ENCODE measurements around the gene MAPT.
"Not testable (repeated sequence)": the region's sequence is repeated elsewhere in the genome, so short reads cannot be mapped to it uniquely, and the experiment has no call there.

MAPT gene

GRCh38 chr17:46011711-46012505 is 117.6 kb downstream of the MAPT start:
- Histone ChIP-seq H3K9me3 (ENCODE audit: control insufficient read depth, insufficient read depth, low read length) (no peaks in the 10 kb centered on the region), H3K9ac (ENCODE audit: low read depth, low read length) (no peak overlapping the region), H3K36me3 (ENCODE audit: control insufficient read depth, insufficient read depth, low read length) (no peaks in the 10 kb centered on the region), H3K27ac (ENCODE audit: low read depth, low read length) (no peak overlapping the region), H3K4me1 (ENCODE audit: control insufficient read depth, insufficient read depth, low read length) (no peaks in the 10 kb centered on the region), H3K4me3 (ENCODE audit: low read depth, low read length) (no peak overlapping the region), H3K27me3 (ENCODE audit: control insufficient read depth, insufficient read depth, low read length) (no peaks in the 10 kb centered on the region)

- no peaks in the 10 kb centered on the region for H3K9me3 ChIP-seq (ENCODE audit: control insufficient read depth, insufficient read depth, low read length)
- no peak overlapping the region for H3K4me3 ChIP-seq (ENCODE audit: low read depth, low read length)
- H3K36me3 ChIP-seq (ENCODE audit: control insufficient read depth, insufficient read depth, low read length), result no peaks in the 10 kb centered on the region
- H3K27me3 ChIP-seq (ENCODE audit: control insufficient read depth, insufficient read depth, low read length), result no peaks in the 10 kb centered on the region
- no peak overlapping the region for H3K9ac ChIP-seq (ENCODE audit: low read depth, low read length)
- H3K4me1 ChIP-seq (ENCODE audit: control insufficient read depth, insufficient read depth, low read length), result no peaks in the 10 kb centered on the region
- H3K27ac ChIP-seq (ENCODE audit: low read depth, low read length), result no peak overlapping the region
Measured at GRCh38 chr17:46012506-46013079, 118.2 kb downstream of the MAPT start.

- H3K36me3 ChIP-seq (ENCODE audit: control insufficient read depth, insufficient read depth, low read length), result no peaks in the 10 kb centered on the region
- H3K4me1 ChIP-seq (ENCODE audit: control insufficient read depth, insufficient read depth, low read length), result no peaks in the 10 kb centered on the region
- H3K9me3 ChIP-seq (ENCODE audit: control insufficient read depth, insufficient read depth, low read length), result no peaks in the 10 kb centered on the region
- no peak overlapping the region for H3K27ac ChIP-seq (ENCODE audit: low read depth, low read length)
- no peak overlapping the region for H3K9ac ChIP-seq (ENCODE audit: low read depth, low read length)
- H3K4me3 ChIP-seq (ENCODE audit: low read depth, low read length), result no peak overlapping the region
- no peaks in the 10 kb centered on the region for H3K27me3 ChIP-seq (ENCODE audit: control insufficient read depth, insufficient read depth, low read length)
Measured at GRCh38 chr17:46013127-46013501, 118.8 kb downstream of the MAPT start.

- H3K27ac ChIP-seq (ENCODE audit: low read depth, low read length), result no peak overlapping the region
- H3K9me3 ChIP-seq (ENCODE audit: control insufficient read depth, insufficient read depth, low read length), result no peaks in the 10 kb centered on the region
- no peaks in the 10 kb centered on the region for H3K4me1 ChIP-seq (ENCODE audit: control insufficient read depth, insufficient read depth, low read length)
- no peak overlapping the region for H3K4me3 ChIP-seq (ENCODE audit: low read depth, low read length)
- H3K36me3 ChIP-seq (ENCODE audit: control insufficient read depth, insufficient read depth, low read length), result no peaks in the 10 kb centered on the region
- no peaks in the 10 kb centered on the region for H3K27me3 ChIP-seq (ENCODE audit: control insufficient read depth, insufficient read depth, low read length)
- H3K9ac ChIP-seq (ENCODE audit: low read depth, low read length), result no peak overlapping the region
Measured at GRCh38 chr17:46013502-46014165, 119.3 kb downstream of the MAPT start.

- H3K4me3 ChIP-seq (ENCODE audit: low read depth, low read length); H3K9ac ChIP-seq (ENCODE audit: low read depth, low read length); H3K9me3 ChIP-seq (ENCODE audit: control insufficient read depth, insufficient read depth, low read length); H3K4me1 ChIP-seq (ENCODE audit: control insufficient read depth, insufficient read depth, low read length); H3K27ac ChIP-seq (ENCODE audit: low read depth, low read length); H3K36me3 ChIP-seq (ENCODE audit: control insufficient read depth, insufficient read depth, low read length); H3K27me3 ChIP-seq (ENCODE audit: control insufficient read depth, insufficient read depth, low read length): not testable (repeated sequence)
Measured at GRCh38 chr17:46019408-46019925, 125.1 kb downstream of the MAPT start.

GRCh38 chr17:46020023-46020761 is 125.8 kb downstream of the MAPT start:
- no peaks in the 10 kb centered on the region for H3K4me1 ChIP-seq (ENCODE audit: control insufficient read depth, insufficient read depth, low read length)
- H3K9me3 ChIP-seq (ENCODE audit: control insufficient read depth, insufficient read depth, low read length), result no peaks in the 10 kb centered on the region
- H3K36me3 ChIP-seq (ENCODE audit: control insufficient read depth, insufficient read depth, low read length), result peaks cover 8% of the 10 kb centered on the region; the same call in 1 of the 2 replicates
- no peak overlapping the region for H3K27ac ChIP-seq (ENCODE audit: low read depth, low read length)
- H3K9ac ChIP-seq (ENCODE audit: low read depth, low read length), result no peak overlapping the region
- no peak overlapping the region for H3K4me3 ChIP-seq (ENCODE audit: low read depth, low read length)
- no peaks in the 10 kb centered on the region for H3K27me3 ChIP-seq (ENCODE audit: control insufficient read depth, insufficient read depth, low read length)

- no peaks in the 10 kb centered on the region for H3K27me3 ChIP-seq (ENCODE audit: control insufficient read depth, insufficient read depth, low read length)
- H3K4me1 ChIP-seq (ENCODE audit: control insufficient read depth, insufficient read depth, low read length), result no peaks in the 10 kb centered on the region
- H3K36me3 ChIP-seq (ENCODE audit: control insufficient read depth, insufficient read depth, low read length), result peaks cover 8% of the 10 kb centered on the region; the same call in 1 of the 2 replicates
- H3K9ac ChIP-seq (ENCODE audit: low read depth, low read length), result no peak overlapping the region
- no peak overlapping the region for H3K27ac ChIP-seq (ENCODE audit: low read depth, low read length)
- no peaks in the 10 kb centered on the region for H3K9me3 ChIP-seq (ENCODE audit: control insufficient read depth, insufficient read depth, low read length)
- no peak overlapping the region for H3K4me3 ChIP-seq (ENCODE audit: low read depth, low read length)
Measured at GRCh38 chr17:46020998-46021397, 126.6 kb downstream of the MAPT start.

- H3K4me1 ChIP-seq (ENCODE audit: control insufficient read depth, insufficient read depth, low read length), result peaks cover 18% of the 10 kb centered on the region
- H3K9ac ChIP-seq (ENCODE audit: low read depth, low read length); H3K9me3 ChIP-seq (ENCODE audit: control insufficient read depth, insufficient read depth, low read length); H3K27me3 ChIP-seq (ENCODE audit: control insufficient read depth, insufficient read depth, low read length); H3K27ac ChIP-seq (ENCODE audit: low read depth, low read length); H3K4me3 ChIP-seq (ENCODE audit: low read depth, low read length): not testable (repeated sequence)
- peaks cover 17% of the 10 kb centered on the region; the same call in 1 of the 2 replicates for H3K36me3 ChIP-seq (ENCODE audit: control insufficient read depth, insufficient read depth, low read length)
Measured at GRCh38 chr17:46023366-46023765, 129.0 kb downstream of the MAPT start.

GRCh38 chr17:46023783-46024388 is 129.5 kb downstream of the MAPT start:
- H3K9me3 ChIP-seq (ENCODE audit: control insufficient read depth, insufficient read depth, low read length), result no peaks in the 10 kb centered on the region
- peaks cover 22% of the 10 kb centered on the region; the same call in 1 of the 2 replicates for H3K36me3 ChIP-seq (ENCODE audit: control insufficient read depth, insufficient read depth, low read length)
- H3K4me1 ChIP-seq (ENCODE audit: control insufficient read depth, insufficient read depth, low read length), result peaks cover 24% of the 10 kb centered on the region
- H3K27ac ChIP-seq (ENCODE audit: low read depth, low read length), result no peak overlapping the region
- no peak overlapping the region for H3K9ac ChIP-seq (ENCODE audit: low read depth, low read length)
- H3K4me3 ChIP-seq (ENCODE audit: low read depth, low read length), result no peak overlapping the region
- H3K27me3 ChIP-seq (ENCODE audit: control insufficient read depth, insufficient read depth, low read length), result no peaks in the 10 kb centered on the region

- Histone ChIP-seq H3K27me3 (ENCODE audit: control insufficient read depth, insufficient read depth, low read length) (no peaks in the 10 kb centered on the region), H3K9me3 (ENCODE audit: control insufficient read depth, insufficient read depth, low read length) (no peaks in the 10 kb centered on the region), H3K4me1 (ENCODE audit: control insufficient read depth, insufficient read depth, low read length) (peaks cover 26% of the 10 kb centered on the region), H3K4me3 (ENCODE audit: low read depth, low read length) (no peak overlapping the region), H3K36me3 (ENCODE audit: control insufficient read depth, insufficient read depth, low read length) (peaks cover 27% of the 10 kb centered on the region; the same call in 1 of the 2 replicates), H3K27ac (ENCODE audit: low read depth, low read length) (no peak overlapping the region), H3K9ac (ENCODE audit: low read depth, low read length) (no peak overlapping the region)
Measured at GRCh38 chr17:46024590-46024989, 130.2 kb downstream of the MAPT start.
